Neuronal stem cell (in vitro differentiated cells): ENCODE measurements around the gene PRPS1L1.
A peak's percentile ranks its signal among the peaks of the same experiment; 100 is the strongest.

ENCODE experiments used
- DNase-seq: peaks from one replicate; pipeline ENCODE4 v3.0.0-alpha.2; 2013; ENCODE audit warnings: low spot score
- H2AFZ ChIP-seq: one replicate; pipeline ENCODE4 v1.6.1; 2013; ENCODE audit warnings: mild to moderate bottlenecking, low read length, inconsistent platforms
- H2AK5ac ChIP-seq: 2 replicates; pipeline ENCODE4 v1.6.1; 2013; ENCODE audit warnings: low read depth, mild to moderate bottlenecking, inconsistent platforms, low read length, moderate library complexity, mixed read lengths
- H2BK120ac ChIP-seq: 2 replicates; pipeline ENCODE4 v1.6.1; 2013; ENCODE audit warnings: low read depth, mild to moderate bottlenecking, inconsistent platforms, low read length, moderate library complexity, mixed read lengths
- H2BK12ac ChIP-seq: one replicate; pipeline ENCODE4 v1.6.1; 2013; ENCODE audit warnings: low read length, inconsistent platforms
- H2BK15ac ChIP-seq: 2 replicates; pipeline ENCODE4 v1.6.1; 2013; ENCODE audit warnings: mild to moderate bottlenecking, low read length, inconsistent platforms, mixed read lengths
- H2BK5ac ChIP-seq: one replicate; pipeline ENCODE4 v1.6.1; 2013; ENCODE audit warnings: inconsistent platforms, mild to moderate bottlenecking, low read length, moderate library complexity
- H3K14ac ChIP-seq: one replicate; pipeline ENCODE4 v1.6.1; 2013; ENCODE audit warnings: low read length, inconsistent platforms
- H3K18ac ChIP-seq: 2 replicates; pipeline ENCODE4 v1.6.1; 2013; ENCODE audit warnings: low read length, inconsistent platforms
- H3K23ac ChIP-seq: 2 replicates; pipeline ENCODE4 v1.6.1; 2013; ENCODE audit warnings: low read depth, mild to moderate bottlenecking, mixed read lengths, low read length, inconsistent platforms; ENCODE audit not compliant: poor library complexity
- H3K27ac ChIP-seq: replicated peaks from 3 replicates; pipeline ENCODE4 v1.5.1; 2013; ENCODE audit warnings: low read length, inconsistent platforms
- H3K27me3 ChIP-seq, 3 experiments: 2 replicates each; pipeline ENCODE4 v1.6.1; 2013; ENCODE audit warnings: low read length in 3 of 3, mild to moderate bottlenecking in 2 of 3, inconsistent platforms in 1 of 3, low read depth in 1 of 3, mixed read lengths in 1 of 3, moderate library complexity in 1 of 3; ENCODE audit not compliant: control insufficient read depth in 3 of 3, insufficient read depth in 3 of 3
- H3K36me3 ChIP-seq, 2 donors: replicated peaks in 1 of 2; 2 replicates each; pipeline ENCODE4 v1.6.1; 2013; ENCODE audit warnings: low read length in 2 of 2; ENCODE audit not compliant: control insufficient read depth in 2 of 2, insufficient read depth in 2 of 2
- H3K4ac ChIP-seq: 2 replicates; pipeline ENCODE4 v1.6.1; 2013; ENCODE audit warnings: inconsistent platforms, mild to moderate bottlenecking, low read length, moderate library complexity
- H3K4me1 ChIP-seq, 2 donors: 1 replicate in 1 of 2; 2 replicates in 1 of 2; pipeline ENCODE4 v1.6.1; 2013; ENCODE audit warnings: low read length in 2 of 2, low read depth in 1 of 2; ENCODE audit not compliant: control insufficient read depth in 2 of 2, insufficient read depth in 1 of 2
- H3K4me2 ChIP-seq: one replicate; pipeline ENCODE4 v1.6.1; 2013; ENCODE audit warnings: mild to moderate bottlenecking, low read length, inconsistent platforms; ENCODE audit not compliant: insufficient read depth, poor library complexity, severe bottlenecking
- H3K4me3 ChIP-seq, 2 donors: 2 replicates each; pipeline ENCODE4 v1.5.1; 2013; ENCODE audit warnings: low read length in 2 of 2, mild to moderate bottlenecking in 2 of 2, inconsistent platforms in 1 of 2, moderate library complexity in 1 of 2
- H3K79me1 ChIP-seq: one replicate; pipeline ENCODE4 v1.6.1; 2013; ENCODE audit warnings: low read depth, mild to moderate bottlenecking, inconsistent platforms, low read length, moderate library complexity
- H3K9ac ChIP-seq: one replicate; pipeline ENCODE4 v1.6.1; 2013; ENCODE audit warnings: mild to moderate bottlenecking, low read depth, low read length, inconsistent platforms; ENCODE audit not compliant: poor library complexity
- H3K9me3 ChIP-seq, 2 donors: replicated peaks in 1 of 2; 2 replicates each; pipeline versions ENCODE3 to v1.6.1; 2013; ENCODE audit warnings: low read length in 2 of 2, mild to moderate bottlenecking in 2 of 2, inconsistent platforms in 1 of 2, low read depth in 1 of 2, mixed read lengths in 1 of 2, moderate library complexity in 1 of 2; ENCODE audit not compliant: control insufficient read depth in 2 of 2, insufficient read depth in 1 of 2
- H4K8ac ChIP-seq: one replicate; pipeline ENCODE4 v1.6.1; 2013; ENCODE audit warnings: low read depth, mild to moderate bottlenecking, inconsistent platforms, low read length, moderate library complexity
- H4K91ac ChIP-seq: one replicate; pipeline ENCODE4 v1.6.1; 2013; ENCODE audit warnings: low read length, low read depth, mild to moderate bottlenecking, inconsistent platforms; ENCODE audit not compliant: poor library complexity
- WGBS, 2 donors: extraction: QIAGEN DNeasy Blood & Tissue Kit; methylation state at CpG; one replicate each; pipeline ENCODE4 v1.1.7; 2013; ENCODE audit warnings: missing lambda C conversion rate in 2 of 2, mixed read lengths in 1 of 2; ENCODE audit not compliant: insufficient read length in 2 of 2, insufficient replicate concordance in 1 of 2; ENCODE audit errors: extremely low coverage in 2 of 2; 5-methylcytosine and 5-hydroxymethylcytosine counted together

The PRPS1L1 gene

DNA sequence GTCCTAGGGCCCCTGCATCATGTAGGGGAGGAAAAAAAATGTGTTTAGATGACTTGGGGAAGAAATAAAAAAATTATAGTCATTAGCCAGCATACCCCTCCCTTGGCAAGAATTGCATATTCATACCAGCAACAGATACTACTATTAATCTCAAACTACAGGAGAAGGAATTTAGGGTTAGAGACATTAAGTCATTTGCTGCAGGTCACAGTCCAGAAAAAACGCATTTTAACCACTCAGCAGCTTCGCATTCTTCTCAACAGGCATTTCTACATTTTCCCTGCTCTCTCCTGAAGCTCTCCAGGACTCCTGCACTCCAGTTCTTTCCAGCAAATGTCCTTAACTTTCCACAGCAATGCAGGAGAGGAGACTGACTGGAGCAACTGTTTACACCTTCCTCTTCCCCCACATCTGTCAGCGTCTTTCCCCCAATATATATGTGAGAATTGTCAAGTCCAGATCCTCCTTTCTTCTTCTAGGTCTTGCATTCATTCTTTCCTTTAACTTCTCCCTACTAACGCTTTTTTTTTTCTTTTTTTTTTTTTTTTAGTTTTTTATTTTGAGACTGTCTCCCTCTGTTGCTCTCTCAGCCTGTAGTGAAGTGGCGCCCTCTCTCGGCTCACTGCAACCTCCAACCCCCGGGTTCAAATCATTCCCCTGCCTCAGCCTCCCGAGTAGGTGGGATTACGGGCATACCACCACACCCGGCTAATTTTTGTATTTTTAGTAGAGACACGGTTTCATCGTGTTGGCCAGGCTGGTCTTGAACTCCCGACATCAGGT is 35.6 kb downstream of the PRPS1L1 start:
- DNase-seq = no peak
- Histone ChIP-seq H4K91ac (no peak overlapping the region), H2BK15ac (no peak overlapping the region), H2BK5ac (no peak overlapping the region), H2BK120ac (no peak overlapping the region), H3K23ac (no peak overlapping the region), H3K14ac (no peak overlapping the region), H3K9me3 (no peaks in the 10 kb centered on the region), H3K27ac (no peak overlapping the region), H3K4me3 (no peak overlapping the region), H3K36me3 (no peaks in the 10 kb centered on the region), H3K4me2 (no peak overlapping the region), H4K8ac (no peak overlapping the region), H3K4me1 (peaks cover 0 to 15% of the 10 kb centered on the region in 2 donors), H3K18ac (no peak overlapping the region), H2AK5ac (no peak overlapping the region), H3K9ac (no peak overlapping the region), H3K79me1 (no peaks in the 10 kb centered on the region), H3K27me3 (no peaks in the 10 kb centered on the region), H3K4ac (no peak overlapping the region), H2BK12ac (no peak overlapping the region), H2AFZ (peak overlapping the region; percentile 46)
- WGBS, 2 donors = no CpG with 5 or more reads among the region's 13 CpGs

DNA sequence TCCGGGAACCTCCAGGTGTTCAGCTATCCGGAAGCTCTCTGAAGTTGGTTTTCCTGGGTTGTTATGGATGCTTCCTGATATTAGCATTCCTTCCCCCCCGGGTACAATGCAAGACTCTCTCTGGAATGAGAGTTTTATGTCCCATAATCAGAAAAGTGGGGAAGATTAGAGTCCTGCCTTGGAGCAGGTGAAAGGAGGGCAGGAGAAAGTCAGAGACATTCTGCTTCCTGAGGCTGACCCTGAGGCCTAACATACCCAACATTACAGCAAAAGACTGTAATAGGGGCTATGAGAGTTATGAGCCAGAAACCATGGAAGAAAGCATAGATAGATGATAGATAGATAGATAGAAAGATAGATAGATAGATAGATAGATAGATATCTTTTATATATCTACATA is 36.9 kb downstream of the PRPS1L1 start:
- H3K4me1 ChIP-seq = peaks cover 0 to 15% of the 10 kb centered on the region in 2 donors
- no peak overlapping the region for H2BK15ac ChIP-seq
- H4K8ac ChIP-seq = no peak overlapping the region
- H4K91ac ChIP-seq = no peak overlapping the region
- H3K79me1 ChIP-seq = no peaks in the 10 kb centered on the region
- H2BK12ac ChIP-seq = no peak overlapping the region
- H3K4ac ChIP-seq = no peak overlapping the region
- no peak overlapping the region for H3K23ac ChIP-seq
- H3K4me2 ChIP-seq = no peak overlapping the region
- H2AFZ ChIP-seq = no peak overlapping the region
- no CpG with 5 or more reads among the region's 3 CpGs for WGBS, 2 donors
- H3K18ac ChIP-seq = no peak overlapping the region
- H3K27me3 ChIP-seq = no peaks in the 10 kb centered on the region
- H3K9ac ChIP-seq = no peak overlapping the region
- H2BK5ac ChIP-seq = no peak overlapping the region
- no peak overlapping the region for H2BK120ac ChIP-seq
- H3K9me3 ChIP-seq = no peaks in the 10 kb centered on the region
- no peak overlapping the region for H3K14ac ChIP-seq
- H3K4me3 ChIP-seq = no peak overlapping the region
- no peak for DNase-seq
- H3K36me3 ChIP-seq = no peaks in the 10 kb centered on the region
- H3K27ac ChIP-seq = no peak overlapping the region
- no peak overlapping the region for H2AK5ac ChIP-seq

DNA sequence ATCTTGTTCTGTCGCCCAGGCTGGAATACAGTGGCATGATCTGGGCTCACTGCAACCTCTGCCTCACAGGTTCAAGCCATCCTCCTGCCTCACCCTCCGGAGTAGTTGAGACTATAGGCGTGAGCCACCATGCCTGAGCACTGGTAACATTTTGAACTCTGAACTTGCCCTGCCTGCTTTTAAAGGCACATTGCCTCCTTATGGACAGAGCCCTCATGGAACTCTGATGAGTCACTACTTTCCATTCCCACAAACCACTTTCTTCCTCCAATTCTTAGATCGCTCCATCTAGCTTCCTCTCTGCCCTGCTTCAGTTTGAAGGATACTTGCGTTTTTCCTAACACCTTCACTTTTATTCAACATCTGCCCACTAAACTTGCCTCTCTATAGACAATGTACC is 38.1 kb downstream of the PRPS1L1 start:
- no peak overlapping the region for H2AK5ac ChIP-seq
- DNase-seq = no peak

GRCh38 chr7:17988858-17989257 is 38.8 kb downstream of the PRPS1L1 start:
- WGBS, 2 donors = no CpG with 5 or more reads among the region's 6 CpGs

More for the DNA sequence above, 38.1 kb downstream of the PRPS1L1 start:
- Histone ChIP-seq H3K4me1 (peaks cover 0 to 10% of the 10 kb centered on the region in 2 donors), H2BK12ac (no peak overlapping the region), H3K18ac (no peak overlapping the region), H2BK120ac (no peak overlapping the region), H2AFZ (no peak overlapping the region), H3K14ac (no peak overlapping the region), H3K23ac (no peak overlapping the region), H3K4me3 (no peak overlapping the region), H3K36me3 (no peaks in the 10 kb centered on the region), H2BK5ac (no peak overlapping the region), H3K27me3 (no peaks in the 10 kb centered on the region), H3K27ac (no peak overlapping the region), H4K91ac (no peak overlapping the region), H3K4me2 (no peak overlapping the region), H3K9ac (no peak overlapping the region), H3K4ac (no peak overlapping the region), H4K8ac (no peak overlapping the region), H3K9me3 (no peaks in the 10 kb centered on the region), H3K79me1 (no peaks in the 10 kb centered on the region), H2BK15ac (no peak overlapping the region)
- no CpG with 5 or more reads among the region's 5 CpGs for WGBS, 2 donors

More at GRCh38 chr7:17988858-17989257, 38.8 kb downstream of the PRPS1L1 start:
- Histone ChIP-seq H3K18ac (no peak overlapping the region), H2BK5ac (no peak overlapping the region), H3K4ac (no peak overlapping the region), H3K14ac (no peak overlapping the region), H3K4me2 (no peak overlapping the region), H2BK15ac (no peak overlapping the region), H3K9ac (no peak overlapping the region), H2AK5ac (no peak overlapping the region), H2AFZ (no peak overlapping the region), H2BK120ac (no peak overlapping the region), H4K8ac (peak overlapping the region; percentile 19), H3K4me3 (no peak overlapping the region), H3K9me3 (no peaks in the 10 kb centered on the region), H4K91ac (no peak overlapping the region), H3K23ac (no peak overlapping the region), H3K27me3 (no peaks in the 10 kb centered on the region), H2BK12ac (no peak overlapping the region), H3K27ac (no peak overlapping the region), H3K79me1 (no peaks in the 10 kb centered on the region), H3K4me1 (peaks cover 0 to 5% of the 10 kb centered on the region in 2 donors), H3K36me3 (no peaks in the 10 kb centered on the region)
- no peak for DNase-seq
